Colonic mucosa (tissue), 4 donors: Measurements from ENCODE around the gene MEIOSIN. TPM values are rescaled to one million over a fixed set of nuclear protein-coding genes. Genes with fewer than 3 reads are reported as not detected.
"Not testable (repeated sequence)": the region's sequence is repeated elsewhere in the genome, so short reads cannot be mapped to it uniquely, and the experiment has no call there.

Experiments
- DNase-seq: peaks from one replicate; pipeline ENCODE4 v3.0.0-alpha.2; 2020
- H3K27ac ChIP-seq: fragments of 200-600 bp; one replicate; pipeline ENCODE4 v1.8.0; 2021
- H3K27me3 ChIP-seq: fragments of 200-600 bp; one replicate; pipeline ENCODE4 v1.8.0; 2021
- H3K36me3 ChIP-seq: fragments of 200-600 bp; one replicate; pipeline ENCODE4 v1.8.0; 2021
- H3K4me1 ChIP-seq: fragments of 200-600 bp; one replicate; pipeline ENCODE4 v1.8.0; 2021; ENCODE audit warnings: mild to moderate bottlenecking
- H3K4me3 ChIP-seq: fragments of 200-600 bp; one replicate; pipeline ENCODE4 v1.8.0; 2021
- H3K9ac ChIP-seq, 2 donors: one replicate each; pipeline ENCODE4 v1.7.0; 2013; ENCODE audit warnings: control low read depth in 2 of 2, low read depth in 2 of 2, low read length in 2 of 2
- H3K9me3 ChIP-seq: fragments of 200-600 bp; one replicate; pipeline ENCODE4 v1.8.0; 2021
- CTCF ChIP-seq: fragments of 200-600 bp; IDR thresholded peaks from one replicate; pipeline ENCODE4 v1.8.0; 2022; ENCODE audit warnings: antibody characterized with exemption, mild to moderate bottlenecking
- intact Hi-C: fragments of 100-400 bp; cut with DNase I; formaldehyde crosslinking; loops from one replicate; pipeline ENCODE4 v1.14.1; 2022
- total RNA-seq, 2 donors: library from RNA; stranded (reverse); fragmentation: NEBNext Ultra II Directional in 1 of 2; extraction: Animal tissue kit (Norgen Biotek cat#: 25700) in 1 of 2; gene quantifications; one replicate each; pipeline ENCODE4 v1.2.1, GENCODE V29; 2021
- donor health status: healthy.
- donor health status: DM: no; HTN: no; CAD: no.
- donor health status: DM: no; HTN: no; CAD: no.

MEIOSIN gene
- total RNA-seq, 2 donors from 2014 or later: not detected

DNA sequence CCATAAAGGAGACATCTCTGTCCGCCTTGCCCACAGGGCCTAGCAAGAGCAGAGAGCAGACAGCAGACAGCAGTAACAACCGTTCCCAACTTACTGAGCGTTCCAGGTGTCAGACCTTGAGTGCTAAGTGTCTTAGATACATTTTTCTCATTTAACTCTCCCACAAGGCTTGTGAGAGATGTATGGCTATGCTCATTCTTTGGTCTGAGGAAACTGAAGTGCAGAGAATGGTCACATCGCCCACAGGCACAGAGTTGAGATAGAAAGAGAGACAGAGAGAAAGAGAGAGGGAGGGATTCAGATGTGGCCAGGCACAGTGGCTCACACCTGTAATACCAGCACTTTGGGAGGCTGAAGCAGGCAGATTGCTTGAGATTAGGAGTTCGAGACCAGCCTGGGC lies 14.3 kb downstream of the MEIOSIN start:
- no peaks in the 10 kb centered on the region for H3K36me3 ChIP-seq
- H3K4me3 ChIP-seq: no peak overlapping the region
- no peaks in the 10 kb centered on the region for H3K9me3 ChIP-seq
- TF ChIP-seq CTCF: no peak
- H3K9ac ChIP-seq: no peak overlapping the region
- intact Hi-C loops: no loop called here
- DNase-seq: no peak
- no peaks in the 10 kb centered on the region for H3K27me3 ChIP-seq
- no peak overlapping the region for H3K27ac ChIP-seq
- no peaks in the 10 kb centered on the region for H3K4me1 ChIP-seq

DNA sequence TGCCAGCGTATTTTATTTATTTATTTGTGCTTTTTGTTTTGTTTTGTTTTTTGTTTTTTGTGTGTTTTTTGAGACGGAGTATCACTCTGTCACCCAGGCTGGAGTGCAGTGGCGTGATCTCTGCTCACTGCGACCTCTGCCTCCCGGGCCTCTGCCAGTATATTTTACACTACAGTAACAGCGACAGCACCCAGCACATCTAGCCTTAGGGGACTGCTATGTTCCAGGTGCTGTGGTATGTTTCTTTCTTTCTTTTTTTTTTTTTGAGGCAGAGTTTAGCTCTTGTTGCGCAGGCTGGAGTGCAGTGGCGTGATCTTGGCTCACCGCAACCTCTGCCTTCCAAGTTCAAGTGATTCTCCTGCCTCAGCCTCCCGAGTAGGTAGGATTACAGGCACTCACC lies 18.2 kb downstream of the MEIOSIN start:
- H3K36me3 ChIP-seq, H3K9me3 ChIP-seq, H3K4me3 ChIP-seq, DNase-seq, H3K9ac ChIP-seq, H3K27me3 ChIP-seq, H3K4me1 ChIP-seq, H3K27ac ChIP-seq, intact Hi-C loops: not testable (repeated sequence)

DNA sequence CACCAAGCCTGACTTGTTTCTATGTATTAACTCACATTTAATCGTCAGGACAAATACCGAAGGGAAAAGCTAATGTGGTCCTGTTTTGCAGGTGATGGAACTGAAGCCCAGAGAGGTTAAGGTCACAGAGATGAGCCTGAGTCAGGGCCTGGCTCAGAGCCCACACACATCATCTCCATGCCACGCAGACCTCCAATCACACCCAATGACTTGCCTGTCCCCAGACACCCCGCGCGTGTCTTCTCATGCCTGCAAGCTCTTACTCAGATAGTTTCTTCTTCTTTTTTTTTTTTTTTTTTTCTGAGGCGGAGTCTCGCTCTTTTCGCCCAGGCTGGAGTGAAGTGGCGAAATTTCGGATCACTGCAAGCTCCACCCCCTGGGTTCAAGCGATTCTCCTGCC lies 19.4 kb downstream of the MEIOSIN start:
- Histone ChIP-seq H3K4me1 (no peaks in the 10 kb centered on the region), H3K36me3 (no peaks in the 10 kb centered on the region), H3K4me3 (no peak overlapping the region), H3K9me3 (no peaks in the 10 kb centered on the region), H3K9ac (no peak overlapping the region), H3K27ac (no peak overlapping the region), H3K27me3 (no peaks in the 10 kb centered on the region)
- DNase-seq: no peak
- TF ChIP-seq CTCF: no peak
- intact Hi-C loops: no loop called here

DNA sequence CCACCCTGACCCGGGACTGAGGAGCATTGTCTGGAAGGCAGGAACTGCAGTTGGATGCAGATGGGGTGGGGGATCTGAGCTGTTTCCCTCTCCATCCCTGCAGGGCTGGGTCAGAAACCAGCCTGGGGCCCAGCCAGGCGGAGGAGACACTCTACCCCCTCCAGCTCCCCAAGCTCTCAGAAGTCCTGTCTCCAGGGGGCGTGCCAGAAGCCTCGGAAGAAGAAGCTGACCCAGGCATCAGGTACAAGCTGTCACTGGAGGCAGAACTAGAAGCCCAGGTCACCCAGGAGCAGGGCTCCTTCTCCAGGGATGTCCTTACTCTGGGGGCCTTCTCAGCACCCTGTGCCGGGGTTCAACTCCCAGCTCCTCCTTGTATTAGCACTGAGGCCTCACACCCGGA lies 20.3 kb downstream of the MEIOSIN start:
- no peaks in the 10 kb centered on the region for H3K27me3 ChIP-seq
- intact Hi-C loops: no loop called here
- H3K9ac ChIP-seq: no peak overlapping the region
- TF ChIP-seq CTCF: no peak
- H3K4me3 ChIP-seq: no peak overlapping the region
- no peaks in the 10 kb centered on the region for H3K9me3 ChIP-seq
- no peak for DNase-seq
- H3K4me1 ChIP-seq: no peaks in the 10 kb centered on the region
- H3K27ac ChIP-seq: no peak overlapping the region
- no peaks in the 10 kb centered on the region for H3K36me3 ChIP-seq

DNA sequence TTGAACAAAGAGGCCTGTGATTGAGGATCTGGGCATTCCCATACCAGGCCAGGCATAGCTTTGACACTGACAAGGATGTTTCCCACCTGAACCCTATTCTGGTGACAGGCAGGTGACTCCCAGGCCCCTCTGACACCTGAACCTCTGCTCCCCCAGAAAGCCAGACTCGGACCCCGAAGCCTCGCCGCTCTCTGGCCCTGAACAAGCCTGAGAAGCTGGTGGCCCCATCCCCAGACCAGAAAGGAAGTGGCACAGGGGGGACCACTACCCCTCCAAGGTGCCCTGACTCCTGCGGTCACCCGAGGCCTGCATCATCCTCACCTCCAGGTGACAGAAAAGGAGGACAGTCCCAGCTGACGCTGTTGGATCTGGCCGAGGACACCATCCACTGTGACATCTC lies 21.1 kb downstream of the MEIOSIN start:
- Histone ChIP-seq H3K4me1 (no peaks in the 10 kb centered on the region), H3K36me3 (no peaks in the 10 kb centered on the region), H3K4me3 (no peak overlapping the region), H3K27ac (no peak overlapping the region), H3K9ac (no peak overlapping the region), H3K9me3 (no peaks in the 10 kb centered on the region), H3K27me3 (no peaks in the 10 kb centered on the region)
- no peak for TF ChIP-seq CTCF
- intact Hi-C loops: no loop called here
- DNase-seq: no peak

GRCh38 chr19:45757695-45758094 lies 24.5 kb downstream of the MEIOSIN start:
- Histone ChIP-seq H3K27me3 (no peaks in the 10 kb centered on the region), H3K27ac (no peak overlapping the region), H3K9me3 (no peaks in the 10 kb centered on the region), H3K36me3 (no peaks in the 10 kb centered on the region), H3K4me1 (no peaks in the 10 kb centered on the region), H3K4me3 (no peak overlapping the region), H3K9ac (no peak overlapping the region)
- no peak for DNase-seq
- intact Hi-C loops: no loop called here
- no peak for TF ChIP-seq CTCF
